C4-2B (cell line): ENCODE measurements around the gene SGIP1.

Experiments
- CTCF ChIP-seq: fragments of 450-650 bp; conservative IDR thresholded peaks from 2 replicates; pipeline ENCODE4 v1.5.1; 2017; ENCODE audit warnings: mild to moderate bottlenecking
- ZFX ChIP-seq: fragments of 450-650 bp; IDR thresholded peaks from 2 replicates; pipeline ENCODE4 v1.6.1; 2017

- TF ChIP-seq CTCF = no peak
- TF ChIP-seq ZFX = no peak
These were observed 148.2 kb downstream of the SGIP1 start for GRCh38 chr1:66682106-66682505.
